ENCODE data around the gene CAPN7.

CAPN7 gene

DNA sequence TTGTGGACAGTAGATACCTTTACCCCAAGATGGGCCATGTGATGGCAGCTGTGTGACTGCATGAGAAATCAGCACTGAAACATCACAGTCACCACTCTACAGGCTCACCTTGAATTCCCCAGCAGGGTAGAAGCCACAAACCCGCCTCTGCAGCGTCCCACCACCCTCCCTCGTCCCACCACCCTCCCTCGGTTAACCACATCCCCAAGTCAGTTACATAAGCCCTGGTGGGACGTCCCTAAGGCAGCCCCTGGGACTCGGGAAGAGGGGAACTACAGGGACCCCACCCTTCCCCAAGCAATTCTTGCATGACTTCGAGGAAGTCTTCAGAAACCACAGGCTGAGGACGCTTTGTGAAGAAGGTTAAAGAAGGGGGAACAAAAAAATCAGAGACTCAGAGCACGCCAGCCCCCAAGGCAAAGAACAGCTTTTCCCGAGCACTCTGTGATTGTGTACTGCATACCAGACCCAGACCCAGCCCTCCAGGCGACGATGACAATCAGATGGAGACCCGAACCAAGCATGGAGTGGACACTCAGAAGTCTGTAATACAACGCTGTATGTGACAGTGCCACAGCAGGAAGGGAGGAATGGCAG, 65.8 kb downstream of the CAPN7 start:
- no peak overlapping the region for H3K4me3 ChIP-seq (ENCODE audit: control insufficient read depth, low read depth, low read length)
- no peak for DNase-seq (ENCODE audit: low read depth)
- TF ChIP-seq, protein P1, sequence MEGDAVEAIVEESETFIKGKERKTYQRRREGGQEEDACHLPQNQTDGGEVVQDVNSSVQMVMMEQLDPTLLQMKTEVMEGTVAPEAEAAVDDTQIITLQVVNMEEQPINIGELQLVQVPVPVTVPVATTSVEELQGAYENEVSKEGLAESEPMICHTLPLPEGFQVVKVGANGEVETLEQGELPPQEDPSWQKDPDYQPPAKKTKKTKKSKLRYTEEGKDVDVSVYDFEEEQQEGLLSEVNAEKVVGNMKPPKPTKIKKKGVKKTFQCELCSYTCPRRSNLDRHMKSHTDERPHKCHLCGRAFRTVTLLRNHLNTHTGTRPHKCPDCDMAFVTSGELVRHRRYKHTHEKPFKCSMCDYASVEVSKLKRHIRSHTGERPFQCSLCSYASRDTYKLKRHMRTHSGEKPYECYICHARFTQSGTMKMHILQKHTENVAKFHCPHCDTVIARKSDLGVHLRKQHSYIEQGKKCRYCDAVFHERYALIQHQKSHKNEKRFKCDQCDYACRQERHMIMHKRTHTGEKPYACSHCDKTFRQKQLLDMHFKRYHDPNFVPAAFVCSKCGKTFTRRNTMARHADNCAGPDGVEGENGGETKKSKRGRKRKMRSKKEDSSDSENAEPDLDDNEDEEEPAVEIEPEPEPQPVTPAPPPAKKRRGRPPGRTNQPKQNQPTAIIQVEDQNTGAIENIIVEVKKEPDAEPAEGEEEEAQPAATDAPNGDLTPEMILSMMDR (conservative IDR thresholded peaks at IDR 0.05; ENCODE audit: control insufficient read depth, insufficient read depth, low read depth, low read length): no peak

DNA sequence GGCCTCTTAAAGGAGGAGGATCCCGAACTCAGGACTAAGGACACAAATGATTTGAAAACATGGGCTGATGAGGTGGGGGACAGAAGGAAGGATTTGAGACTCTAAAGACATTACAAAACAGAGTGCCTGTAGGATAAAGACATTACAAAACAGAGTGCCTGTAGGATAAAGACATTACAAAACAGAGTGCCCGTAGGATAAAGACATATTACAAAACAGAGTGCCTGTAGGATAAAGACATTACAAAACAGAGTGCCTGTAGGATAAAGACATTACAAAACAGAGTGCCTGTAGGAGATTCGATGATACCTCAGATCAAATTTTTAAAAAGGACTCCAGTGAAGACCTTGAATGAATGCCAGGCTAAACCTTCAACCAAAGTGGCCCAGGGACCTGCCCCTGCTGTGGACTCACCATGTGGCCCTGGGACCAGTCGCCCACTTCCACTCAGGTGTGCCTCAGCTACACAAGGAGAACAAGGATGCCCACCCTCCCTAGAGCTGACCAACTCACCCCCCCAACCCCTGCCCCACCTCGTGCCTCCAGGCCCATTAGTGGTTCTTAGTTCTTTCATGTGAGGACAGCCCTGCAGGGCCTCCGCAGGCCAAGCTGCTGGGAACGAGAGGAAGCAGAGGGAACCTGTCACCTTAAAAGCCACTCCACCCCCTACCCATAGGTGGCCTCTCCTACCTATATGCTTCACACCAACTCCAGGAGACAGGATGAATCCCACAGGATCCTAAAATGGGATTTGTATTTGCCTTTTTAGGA, 66.6 kb downstream of the CAPN7 start:
- no peak for DNase-seq (ENCODE audit: low read depth)
- TF ChIP-seq, protein P1 (conservative IDR thresholded peaks at IDR 0.05; ENCODE audit: control insufficient read depth, insufficient read depth, low read depth, low read length): no peak
- no peak overlapping the region for H3K4me3 ChIP-seq (ENCODE audit: control insufficient read depth, low read depth, low read length)

DNA sequence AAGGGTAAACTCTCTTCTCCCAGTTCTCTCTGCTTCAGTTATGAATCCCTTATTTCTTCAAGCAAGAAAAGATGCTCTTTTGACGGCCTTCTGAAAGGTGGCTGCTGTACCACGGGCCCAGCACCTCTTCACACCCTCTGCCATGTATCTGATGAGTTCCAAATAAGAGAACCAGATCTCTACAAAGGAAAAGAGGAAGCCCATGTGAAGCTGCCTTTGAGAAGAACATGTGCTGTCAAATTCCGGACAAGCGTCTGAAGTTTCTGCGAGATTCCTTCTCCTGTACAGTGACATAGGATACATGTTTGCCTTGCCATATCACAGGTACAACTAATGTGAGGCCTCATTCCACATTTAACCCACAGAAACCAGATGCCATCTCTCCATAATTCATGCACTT, 67.2 kb downstream of the CAPN7 start:
- H3K4me3 ChIP-seq (ENCODE audit: control insufficient read depth, low read depth, low read length): no peak overlapping the region
- no peak for DNase-seq (ENCODE audit: low read depth)
- TF ChIP-seq, protein P1 (conservative IDR thresholded peaks at IDR 0.05; ENCODE audit: control insufficient read depth, insufficient read depth, low read depth, low read length): no peak

DNA sequence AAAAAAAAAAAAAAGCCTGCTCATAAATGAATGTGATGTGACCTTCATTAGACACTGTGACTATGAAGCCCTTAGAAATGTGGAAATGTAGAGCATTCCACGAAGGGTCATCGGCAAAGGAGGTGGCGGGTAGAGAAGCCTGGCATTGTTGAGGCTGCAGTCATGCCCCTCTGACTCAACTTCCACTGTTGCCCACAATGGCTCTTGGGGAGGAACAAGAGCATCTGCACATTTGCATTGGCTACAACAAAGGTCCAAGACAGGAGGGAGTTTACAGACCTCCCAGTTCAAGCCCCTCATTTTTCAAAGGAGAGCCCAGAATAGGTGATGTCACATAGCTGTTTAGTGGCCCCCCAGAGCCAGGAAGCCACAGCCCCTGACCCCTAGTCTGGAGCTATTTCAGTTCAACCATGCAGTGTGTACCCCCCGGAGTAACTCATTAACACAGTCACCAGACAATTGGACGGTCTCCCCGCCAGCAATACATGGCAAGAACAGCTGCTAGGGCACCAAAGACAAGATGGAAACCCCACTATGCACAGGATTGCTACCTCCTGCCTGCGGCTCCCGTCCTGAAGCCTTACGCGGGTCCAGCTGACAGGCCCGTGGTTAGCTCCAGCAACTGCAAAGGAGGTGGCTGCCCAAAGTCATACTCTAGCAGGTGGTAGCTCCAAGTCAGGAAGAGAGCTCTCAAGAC, 70.1 kb downstream of the CAPN7 start:
- TF ChIP-seq, protein P1 (conservative IDR thresholded peaks at IDR 0.05; ENCODE audit: control insufficient read depth, insufficient read depth, low read depth, low read length): no peak
- no peak overlapping the region for H3K4me3 ChIP-seq (ENCODE audit: control insufficient read depth, low read depth, low read length)
- DNase-seq (ENCODE audit: low read depth): no peak

DNA sequence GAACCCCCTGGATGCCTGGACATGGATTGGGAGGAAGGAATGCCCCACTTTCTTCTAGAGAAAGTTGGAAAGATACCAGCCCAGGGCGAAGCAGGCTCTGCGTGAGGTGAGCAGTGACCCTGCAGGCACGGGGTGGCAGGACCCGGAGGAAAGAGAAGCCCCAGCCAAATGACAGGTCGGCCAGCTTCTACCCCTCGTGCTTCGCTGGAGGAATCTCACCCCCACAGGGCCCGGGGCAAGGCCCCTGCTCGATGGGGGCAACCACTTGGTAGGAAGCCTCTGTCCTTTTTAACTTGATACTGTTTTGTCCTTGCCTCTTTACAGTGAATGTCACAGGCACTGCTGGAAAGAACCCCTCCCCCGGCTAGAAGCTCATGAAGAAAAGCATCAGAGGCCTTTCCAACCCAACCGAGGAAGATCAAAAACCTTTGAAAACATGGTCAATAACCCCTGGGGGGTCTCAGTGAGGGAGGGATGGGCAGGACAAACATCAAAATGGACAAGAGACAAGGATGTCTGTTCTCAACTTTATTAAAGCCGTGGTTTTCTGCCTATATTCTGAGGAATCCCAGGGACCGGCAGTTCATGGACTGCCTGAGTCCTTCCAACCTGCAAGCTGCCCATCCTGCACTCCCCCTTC, 71.9 kb downstream of the CAPN7 start:
- TF ChIP-seq, protein P1 (conservative IDR thresholded peaks at IDR 0.05; ENCODE audit: control insufficient read depth, insufficient read depth, low read depth, low read length): no peak
- H3K4me3 ChIP-seq (ENCODE audit: control insufficient read depth, low read depth, low read length): no peak overlapping the region
- no peak for DNase-seq (ENCODE audit: low read depth)

DNA sequence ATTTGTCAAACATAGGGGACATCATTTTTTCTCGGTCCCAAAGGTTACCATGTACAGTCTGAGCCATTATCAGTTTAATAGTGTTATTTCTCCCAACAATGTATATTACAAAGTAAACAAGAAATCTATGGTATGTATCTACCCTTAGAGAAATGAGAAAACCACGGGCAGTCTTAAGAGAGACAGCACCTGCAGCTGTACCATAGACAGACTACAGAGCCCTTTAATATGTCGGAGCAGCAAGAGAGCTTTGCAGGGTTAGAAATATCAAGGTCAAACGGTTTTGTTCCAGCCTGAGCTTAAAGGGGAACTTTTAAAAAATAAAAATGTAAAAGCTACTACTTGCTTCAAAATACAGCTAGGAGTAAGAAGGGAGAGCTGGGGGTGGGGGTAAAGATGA, 73.2 kb downstream of the CAPN7 start:
- no peak overlapping the region for H3K4me3 ChIP-seq (ENCODE audit: control insufficient read depth, low read depth, low read length)
- TF ChIP-seq, protein P1 (conservative IDR thresholded peaks at IDR 0.05; ENCODE audit: control insufficient read depth, insufficient read depth, low read depth, low read length): no peak
- no peak for DNase-seq (ENCODE audit: low read depth)

Measured in fibroblast of mammary gland (primary cell).